ENCODE results near the gene GLRX5. TPM values are rescaled to one million over a fixed set of nuclear protein-coding genes. Genes with fewer than 3 reads are reported as not detected.

GLRX5 gene
- total and polyA plus RNA-seq, 8 donors = 8.8 to 22.9 (median 14.6) TPM

DNA sequence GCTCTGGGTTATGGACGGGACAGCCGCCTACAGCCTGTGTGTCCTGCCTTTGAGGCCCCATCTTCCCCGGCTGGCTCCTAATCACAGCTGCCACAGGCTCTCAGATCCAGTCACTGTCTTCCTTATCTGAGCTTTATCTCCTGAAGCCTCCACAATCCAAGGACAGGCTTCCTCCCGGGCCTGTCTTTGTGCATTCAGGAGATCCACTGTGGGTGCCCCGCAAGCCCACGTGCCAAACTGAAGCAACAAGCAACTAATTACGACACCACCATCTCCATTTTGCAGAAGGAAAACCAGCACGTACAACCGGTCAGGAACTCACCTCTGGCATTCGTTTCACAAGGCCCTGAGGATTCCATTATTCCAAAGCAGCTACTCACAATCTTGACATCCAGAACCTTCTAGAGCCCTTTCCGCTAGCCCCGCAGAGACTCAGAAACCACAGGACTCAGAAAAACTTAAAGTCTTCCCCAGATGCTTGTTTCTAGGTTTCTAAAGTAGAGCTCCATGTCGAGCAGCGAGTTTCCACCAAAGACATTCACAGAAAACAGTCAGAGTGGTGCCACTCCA lies 32.4 kb upstream of the GLRX5 start:
- H3K9me3 ChIP-seq = no peaks in the 10 kb centered on the region
- no peaks in the 10 kb centered on the region for H3K36me3 ChIP-seq
- no peak overlapping the region for H3K4me3 ChIP-seq
- intact Hi-C loops (cut with DNase I) = no loop called here
- H3K4me1 ChIP-seq = no peaks in the 10 kb centered on the region
- H3K27me3 ChIP-seq = no peaks in the 10 kb centered on the region
- TF ChIP-seq, protein P1, sequence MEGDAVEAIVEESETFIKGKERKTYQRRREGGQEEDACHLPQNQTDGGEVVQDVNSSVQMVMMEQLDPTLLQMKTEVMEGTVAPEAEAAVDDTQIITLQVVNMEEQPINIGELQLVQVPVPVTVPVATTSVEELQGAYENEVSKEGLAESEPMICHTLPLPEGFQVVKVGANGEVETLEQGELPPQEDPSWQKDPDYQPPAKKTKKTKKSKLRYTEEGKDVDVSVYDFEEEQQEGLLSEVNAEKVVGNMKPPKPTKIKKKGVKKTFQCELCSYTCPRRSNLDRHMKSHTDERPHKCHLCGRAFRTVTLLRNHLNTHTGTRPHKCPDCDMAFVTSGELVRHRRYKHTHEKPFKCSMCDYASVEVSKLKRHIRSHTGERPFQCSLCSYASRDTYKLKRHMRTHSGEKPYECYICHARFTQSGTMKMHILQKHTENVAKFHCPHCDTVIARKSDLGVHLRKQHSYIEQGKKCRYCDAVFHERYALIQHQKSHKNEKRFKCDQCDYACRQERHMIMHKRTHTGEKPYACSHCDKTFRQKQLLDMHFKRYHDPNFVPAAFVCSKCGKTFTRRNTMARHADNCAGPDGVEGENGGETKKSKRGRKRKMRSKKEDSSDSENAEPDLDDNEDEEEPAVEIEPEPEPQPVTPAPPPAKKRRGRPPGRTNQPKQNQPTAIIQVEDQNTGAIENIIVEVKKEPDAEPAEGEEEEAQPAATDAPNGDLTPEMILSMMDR (IDR thresholded peaks at IDR 0.05) = no peak
- FAIRE-seq (no peak), ATAC-seq (no peak), DNase-seq (no peak)
- H3K27ac ChIP-seq = no peak overlapping the region
- WGBS, 2 donors = 82 to 86% methylated on average over 14 of the region's 14 CpGs

DNA sequence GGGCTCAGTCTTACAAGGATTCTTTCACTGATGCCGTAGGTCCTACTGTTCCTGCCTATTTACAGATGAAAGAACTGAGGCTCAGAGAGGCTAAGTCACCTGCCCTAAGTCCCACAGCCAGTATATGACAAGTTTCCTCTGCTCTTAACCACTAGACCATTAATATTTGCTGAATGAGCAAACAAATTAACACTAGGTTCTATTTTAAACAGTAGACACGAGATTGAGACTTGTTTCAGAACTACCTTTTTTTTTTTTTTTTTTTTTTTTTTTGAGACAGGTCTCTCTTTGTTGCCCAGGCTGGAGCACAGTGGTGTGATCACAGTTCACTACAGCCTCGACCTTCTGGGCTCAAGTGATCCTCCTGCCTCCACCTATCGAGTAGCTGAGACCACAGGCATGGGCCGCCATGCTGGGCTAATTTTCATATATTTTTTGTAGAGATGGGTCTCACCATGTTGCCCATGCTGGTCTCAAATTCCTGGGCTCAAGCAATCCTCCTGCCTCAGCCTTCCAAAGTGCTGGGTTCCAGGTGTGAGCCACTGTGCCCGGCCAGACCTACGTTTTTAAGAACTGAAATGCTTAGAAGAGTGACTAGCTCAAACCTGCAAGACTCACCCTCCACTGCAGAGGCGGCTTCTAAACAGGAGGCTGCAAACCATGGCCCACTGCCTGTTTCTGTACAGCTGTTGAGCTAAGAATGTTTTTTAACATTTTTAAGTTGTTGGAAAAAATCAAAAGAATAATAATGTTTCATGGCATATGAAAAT lies 31.3 kb upstream of the GLRX5 start:
- ATAC-seq = no peak
- Histone ChIP-seq H3K4me1 (peaks cover 0 to 4% (median 0%) of the 10 kb centered on the region in 3 donors), H3K27me3 (no peaks in the 10 kb centered on the region), H3K9me3 (no peaks in the 10 kb centered on the region), H3K27ac (no peak overlapping the region), H3K4me3 (no peak overlapping the region), H3K36me3 (no peaks in the 10 kb centered on the region)
- WGBS, 2 donors = 74 to 78% methylated on average over 8 of the region's 8 CpGs
- intact Hi-C loops (cut with DNase I) = no loop called here
- FAIRE-seq = no peak
- TF ChIP-seq, protein P1 (IDR thresholded peaks at IDR 0.05) = no peak
- no peak for DNase-seq

GRCh38 chr14:95504135-95505029 lies 30.5 kb upstream of the GLRX5 start:
- DNase-seq (no peak), FAIRE-seq (no peak), ATAC-seq (no peak)
- Histone ChIP-seq H3K27ac (no peak overlapping the region), H3K4me1 (peaks cover 0 to 4% (median 0%) of the 10 kb centered on the region in 3 donors), H3K9me3 (no peaks in the 10 kb centered on the region), H3K4me3 (no peak overlapping the region), H3K27me3 (no peaks in the 10 kb centered on the region), H3K36me3 (no peaks in the 10 kb centered on the region)
- WGBS, 2 donors = 83 to 89% methylated on average over 6 of the region's 6 CpGs
- intact Hi-C loops (cut with DNase I) = no loop called here
- TF ChIP-seq, protein P1 (IDR thresholded peaks at IDR 0.05) = no peak

GRCh38 chr14:95505030-95505589 lies 29.7 kb upstream of the GLRX5 start:
- ATAC-seq (no peak), DNase-seq (no peak), FAIRE-seq (no peak)
- H3K36me3 ChIP-seq = no peaks in the 10 kb centered on the region
- WGBS, 2 donors = 88 to 89% methylated on average over 16 to 17 of the region's 17 CpGs
- peaks cover 0 to 4% (median 0%) of the 10 kb centered on the region in 3 donors for H3K4me1 ChIP-seq
- no peaks in the 10 kb centered on the region for H3K27me3 ChIP-seq
- no peak overlapping the region for H3K27ac ChIP-seq
- H3K4me3 ChIP-seq = no peak overlapping the region
- TF ChIP-seq, protein P1 (IDR thresholded peaks at IDR 0.05) = no peak
- H3K9me3 ChIP-seq = no peaks in the 10 kb centered on the region
- intact Hi-C loops (cut with DNase I) = no loop called here
